ENCODE data around the gene PSEN1.

PSEN1 gene

GRCh38 chr14:73252491-73253322 is 116.4 kb downstream of the PSEN1 start:
- no peak for DNase-seq (ENCODE audit: low read depth in 2 of 3, low spot score in 1 of 3)

DNA sequence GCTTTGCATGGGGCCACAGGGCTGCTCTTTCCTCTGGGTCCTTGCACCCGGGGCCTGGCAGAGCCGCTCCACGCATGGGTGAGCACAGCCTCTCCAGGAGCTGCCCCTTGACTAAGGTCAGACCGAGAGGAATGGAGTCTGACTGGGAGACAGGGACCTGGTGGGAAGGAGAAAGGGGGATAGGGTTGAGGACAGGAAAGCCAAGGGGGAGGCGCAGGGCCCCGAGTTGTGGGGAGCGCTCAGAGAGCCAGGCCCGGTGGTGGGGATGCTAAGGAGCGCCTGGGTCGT is 117.0 kb downstream of the PSEN1 start:
- no peak for DNase-seq (ENCODE audit: low read depth in 2 of 3, low spot score in 1 of 3)

- DNase-seq (ENCODE audit: low read depth in 2 of 3, low spot score in 1 of 3), result no peak
Measured at GRCh38 chr14:73253721-73254120, 117.4 kb downstream of the PSEN1 start.

- DNase-seq (ENCODE audit: low read depth in 2 of 3, low spot score in 1 of 3), result no peak
Measured at GRCh38 chr14:73254247-73255004, 118.1 kb downstream of the PSEN1 start.

- no peak for DNase-seq (ENCODE audit: low read depth in 2 of 3, low spot score in 1 of 3)
Measured at GRCh38 chr14:73255005-73255400, 118.7 kb downstream of the PSEN1 start.

- DNase-seq (ENCODE audit: low read depth in 2 of 3, low spot score in 1 of 3), result no peak
Measured at GRCh38 chr14:73255693-73256225, 119.5 kb downstream of the PSEN1 start.

DNA sequence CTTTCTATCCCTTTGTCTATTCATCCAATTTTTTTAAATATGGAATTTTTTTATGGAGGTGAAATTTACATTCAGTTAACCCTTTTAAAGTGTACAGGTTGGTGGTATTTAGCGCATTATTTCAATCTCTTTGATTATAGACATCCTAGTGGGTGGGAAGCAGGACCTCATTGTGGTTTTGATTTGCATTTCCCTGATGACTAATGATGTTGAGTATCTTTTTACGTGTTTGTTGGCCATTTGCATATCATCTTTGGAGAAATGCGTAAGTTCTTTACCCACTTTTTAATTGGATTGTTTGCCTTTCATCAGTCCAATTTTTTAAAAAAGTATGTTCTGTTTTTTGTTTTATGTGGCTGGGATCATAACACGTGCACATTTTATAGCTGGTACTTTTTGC is 121.8 kb downstream of the PSEN1 start:
- DNase-seq (ENCODE audit: low read depth in 2 of 3, low spot score in 1 of 3), result no peak

GRCh38 chr14:73258845-73259611 is 122.7 kb downstream of the PSEN1 start:
- no peak for DNase-seq (ENCODE audit: low read depth in 2 of 3, low spot score in 1 of 3)

DNA sequence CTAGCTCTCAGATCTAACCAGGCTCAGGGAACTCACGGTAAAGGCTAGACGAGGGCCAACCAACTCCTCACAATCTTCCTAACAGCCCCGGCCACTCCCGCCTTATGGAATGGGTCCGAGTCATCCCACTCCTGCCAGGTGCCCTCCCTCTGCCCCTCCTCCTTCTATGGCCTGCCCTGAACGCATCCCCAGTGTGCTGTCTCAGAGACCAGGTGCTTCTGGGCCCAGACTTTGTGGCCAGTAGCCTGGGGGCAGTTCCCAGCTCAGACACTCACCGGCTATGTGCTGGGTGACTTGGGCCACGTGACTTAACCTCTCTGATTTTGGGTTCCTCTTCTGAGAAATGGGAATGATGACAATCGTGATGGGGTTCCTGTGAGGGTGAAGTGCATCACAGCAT is 123.5 kb downstream of the PSEN1 start:
- DNase-seq (ENCODE audit: low read depth in 2 of 3, low spot score in 1 of 3), result no peak

- DNase-seq (ENCODE audit: low read depth in 2 of 3, low spot score in 1 of 3), result no peak
Measured at GRCh38 chr14:73260574-73260973, 124.3 kb downstream of the PSEN1 start.

- no peak for DNase-seq (ENCODE audit: low read depth in 2 of 3, low spot score in 1 of 3)
Measured at GRCh38 chr14:73261075-73261474, 124.8 kb downstream of the PSEN1 start.

DNA sequence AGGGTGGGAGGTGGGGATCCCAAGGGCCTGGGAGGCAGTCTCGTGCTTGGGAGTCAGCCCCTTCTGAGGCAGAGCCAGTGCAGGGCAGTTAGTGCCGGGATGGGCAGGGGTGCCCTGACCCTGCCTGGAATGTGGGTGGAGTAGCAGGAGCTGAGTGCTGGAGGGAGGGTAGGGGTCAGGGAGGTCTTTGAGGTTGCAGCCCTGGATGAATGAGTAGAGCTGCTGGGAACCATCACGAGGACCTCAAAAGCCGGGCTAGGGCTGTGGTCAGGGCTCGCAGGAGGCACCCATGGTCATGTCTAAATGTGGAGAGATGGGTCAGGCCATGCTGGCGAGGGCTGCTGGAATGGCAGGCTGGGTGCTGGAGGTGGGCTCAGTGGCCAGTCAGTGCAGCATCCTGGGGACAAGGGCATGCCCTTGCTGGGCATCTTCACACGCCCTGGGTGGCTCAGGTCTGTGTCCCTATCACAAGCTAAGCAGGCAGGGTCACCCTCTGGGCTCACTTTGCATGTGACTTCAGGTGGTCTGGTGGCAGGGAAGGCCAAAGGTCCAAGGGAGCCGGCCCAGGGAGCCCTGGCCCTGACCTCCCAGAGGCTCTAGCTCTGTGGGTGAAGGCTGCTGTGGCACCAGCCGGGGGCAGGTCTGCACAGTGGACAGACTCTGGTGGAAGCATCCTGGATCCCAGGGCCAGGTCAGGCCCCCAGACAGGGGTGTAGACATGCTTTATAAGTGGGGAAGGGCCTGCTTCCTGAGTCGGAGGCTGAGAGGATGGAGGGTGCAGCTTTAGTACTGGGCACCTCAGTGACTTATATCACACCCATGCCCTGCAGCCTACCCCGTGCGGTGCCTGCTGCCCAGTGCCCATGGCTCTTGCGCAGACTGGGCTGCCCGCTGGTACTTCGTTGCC is 125.5 kb downstream of the PSEN1 start:
- no peak for DNase-seq (ENCODE audit: low read depth in 2 of 3, low spot score in 1 of 3)

GRCh38 chr14:73262427-73263183 is 126.3 kb downstream of the PSEN1 start:
- no peak for DNase-seq (ENCODE audit: low read depth in 2 of 3, low spot score in 1 of 3)

DNA sequence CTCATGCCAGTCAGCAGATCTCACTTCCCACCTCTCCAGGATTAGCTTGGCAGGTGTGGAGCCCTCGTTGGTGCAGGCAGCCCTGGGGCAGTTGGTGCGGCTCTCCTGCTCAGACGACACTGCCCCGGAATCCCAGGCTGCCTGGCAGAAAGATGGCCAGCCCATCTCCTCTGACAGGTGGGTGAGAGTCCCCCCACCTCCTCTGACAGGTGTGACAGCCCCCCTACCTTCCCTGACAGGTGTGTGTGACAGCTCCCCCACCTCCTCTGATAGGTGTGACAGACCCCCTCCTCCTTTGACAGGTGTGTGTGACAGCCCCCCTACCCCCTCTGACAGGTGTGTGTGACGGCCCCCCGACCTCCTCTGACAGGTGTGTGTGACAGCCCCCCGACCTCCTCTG is 127.3 kb downstream of the PSEN1 start:
- DNase-seq (ENCODE audit: low read depth in 2 of 3, low spot score in 1 of 3), result no peak

GRCh38 chr14:73264080-73264884 is 128.0 kb downstream of the PSEN1 start:
- DNase-seq (ENCODE audit: low read depth in 2 of 3, low spot score in 1 of 3), result no peak

DNA sequence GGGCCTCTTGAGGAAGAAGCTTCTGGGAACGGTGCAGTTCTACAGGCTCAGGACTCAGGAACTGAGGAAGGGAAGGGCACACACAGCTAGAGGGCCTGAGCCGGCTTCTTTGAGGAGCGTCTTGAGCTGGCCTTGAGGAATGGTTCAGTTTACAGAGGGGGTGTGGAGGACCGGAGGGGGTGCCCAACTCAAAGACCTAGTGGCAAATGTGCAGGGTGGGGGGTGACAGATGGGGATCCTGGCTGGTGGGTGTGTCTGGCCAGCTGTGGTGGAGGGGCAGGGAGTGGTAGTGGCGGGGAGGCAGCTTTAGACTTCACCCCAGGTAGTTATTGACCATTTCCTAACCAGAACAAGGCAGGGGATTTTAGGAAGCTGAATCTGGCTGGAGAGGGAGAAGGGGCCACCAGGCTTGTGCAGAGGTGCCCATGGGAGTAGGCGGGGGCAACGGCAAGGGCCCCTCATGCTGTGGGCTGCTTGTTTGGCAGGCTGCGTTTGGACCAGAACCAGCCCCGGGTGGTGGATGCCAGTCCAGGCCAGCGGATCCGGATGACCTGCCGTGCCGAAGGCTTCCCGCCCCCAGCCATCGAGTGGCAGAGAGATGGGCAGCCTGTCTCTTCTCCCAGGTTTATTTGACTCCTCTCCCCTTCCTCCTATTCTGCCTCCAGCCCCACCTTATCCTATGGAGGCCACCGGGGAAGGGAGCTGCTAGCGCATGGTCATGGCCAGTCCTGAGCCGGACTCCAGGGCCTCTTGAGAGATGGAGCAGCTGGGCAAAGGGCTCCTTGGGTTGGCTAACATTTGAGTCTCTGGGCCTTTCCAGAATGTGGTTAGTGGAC is 128.8 kb downstream of the PSEN1 start:
- DNase-seq (ENCODE audit: low read depth in 2 of 3, low spot score in 1 of 3), result no peak

DNA sequence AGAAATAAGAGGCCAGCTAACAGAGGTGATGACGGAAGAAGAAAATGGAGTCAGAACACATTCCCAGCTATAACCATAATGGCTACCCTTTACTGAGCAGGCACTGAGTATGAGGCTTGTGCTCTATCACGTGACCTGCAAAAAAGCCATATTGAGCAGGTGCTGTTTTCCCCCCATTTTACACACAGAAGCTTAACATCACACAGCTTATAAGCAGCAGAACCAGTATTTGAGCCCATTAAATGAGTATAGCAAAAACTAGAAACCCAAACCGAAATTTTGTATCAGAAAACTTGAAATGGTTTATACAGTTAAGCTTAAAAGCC is 129.4 kb downstream of the PSEN1 start:
- DNase-seq (ENCODE audit: low read depth in 2 of 3, low spot score in 1 of 3), result no peak

GRCh38 chr14:73266317-73266716 is 130.0 kb downstream of the PSEN1 start:
- no peak for DNase-seq (ENCODE audit: low read depth in 2 of 3, low spot score in 1 of 3)

Data from stimulated activated CD4-positive, alpha-beta T cell treated with anti-CD3 and anti-CD28 coated beads, Interleukin-12 subunit alpha, Interleukin-12 subunit beta, amount 100 ng/mL, for 48 hours (primary cell).